Ovary (tissue), 3 donors: ENCODE data around the gene SLC47A2.

Source experiments
- CTCF ChIP-seq, 3 donors: fragments of 450-650 bp in 2 of 3; fragments of 200-600 bp in 1 of 3; IDR thresholded peaks; one replicate each; pipeline versions ENCODE4 v1.5.1 to v1.8.0; 2016 to 2022; ENCODE audit warnings: antibody characterized with exemption in 3 of 3, mild to moderate bottlenecking in 1 of 3
- EP300 ChIP-seq: sonication (generic); formaldehyde crosslinking; IDR thresholded peaks from one replicate; pipeline ENCODE4 v1.6.1; 2017; ENCODE audit warnings: antibody characterized with exemption
- POLR2A ChIP-seq: fragments of 450-650 bp; IDR thresholded peaks from one replicate; pipeline ENCODE4 v1.6.1; 2017; ENCODE audit warnings: antibody characterized with exemption, mild to moderate bottlenecking, moderate library complexity
- donor health status: DM: no; HTN: no; CAD: no.

- TF ChIP-seq CTCF (IDR thresholded peaks at IDR 0.05) = no peak
- no peak for TF ChIP-seq POLR2A
- TF ChIP-seq EP300 = peak; percentile 75
These were observed 11.2 kb upstream of the SLC47A2 start for GRCh38 chr17:19727501-19728078.
